Posterior cingulate gyrus (tissue), 11 donors: ENCODE measurements around the gene C16orf90.
A peak's percentile ranks its signal among the peaks of the same experiment; 100 is the strongest.

Source experiments
- DNase-seq, 10 donors: peaks; one replicate each; pipeline versions ENCODE4 v3.0.0 to v3.0.0-alpha.2; 2020 to 2021; ENCODE audit warnings: mixed read lengths in 3 of 10
- intact Hi-C: fragments of 100-400 bp; cut with DNase I; formaldehyde crosslinking; loops from one replicate; pipeline ENCODE4 v1.15.1; 2023

Gene C16orf90

GRCh38 chr16:3469736-3470135 is 25.6 kb downstream of the C16orf90 start:
- intact Hi-C loops, result no loop called here
- DNase-seq, result peak in 2 of 10 donors; percentile 40 to 59

GRCh38 chr16:3468501-3468900 is 26.8 kb downstream of the C16orf90 start:
- intact Hi-C loops, result no loop called here
- DNase-seq, result peak in 2 of 10 donors; percentile 24 to 59

- intact Hi-C loops, result no loop called here
- DNase-seq, result no peak
Observed at GRCh38 chr16:3467921-3468320, 27.4 kb downstream of the C16orf90 start.

GRCh38 chr16:3467182-3467581 is 28.1 kb downstream of the C16orf90 start:
- intact Hi-C loops, result no loop called here
- DNase-seq, result peak in 2 of 10 donors; percentile 38 to 45

GRCh38 chr16:3465911-3466584 is 29.2 kb downstream of the C16orf90 start:
- peak in 2 of 10 donors; percentile 87 to 88 for DNase-seq
- intact Hi-C loops, result no loop called here

- DNase-seq, result peak in 2 of 10 donors; percentile 37 to 57
- intact Hi-C loops, result no loop called here
Observed at GRCh38 chr16:3465301-3465700, 30.0 kb downstream of the C16orf90 start.

- intact Hi-C loops, result no loop called here
- DNase-seq, result peak in 1 of 10 donors; percentile 47
Observed at GRCh38 chr16:3461151-3461550, 34.1 kb downstream of the C16orf90 start.

GRCh38 chr16:3460585-3460984 is 34.7 kb downstream of the C16orf90 start:
- DNase-seq, result peak in 1 of 10 donors; percentile 25
- intact Hi-C loops, result no loop called here

- peak in 1 of 10 donors; percentile 11 for DNase-seq
- intact Hi-C loops, result no loop called here
Observed at GRCh38 chr16:3460121-3460520, 35.2 kb downstream of the C16orf90 start.

- intact Hi-C loops, result loop anchor here (5.0 kb wide), 1 partner anchor 177 kb away; the partner anchor contains the start of gene ZNF263
- DNase-seq, result no peak
Observed at GRCh38 chr16:3459401-3460090, 35.7 kb downstream of the C16orf90 start.

- intact Hi-C loops, result loop anchor here (1.0 to 5.0 kb wide), 2 partner anchors 58 to 177 kb away; partner anchors contain the start of genes ZNF174, ZNF263 and ZSCAN32
- DNase-seq, result peak in 1 of 10 donors; percentile 50
Observed at GRCh38 chr16:3458852-3459361, 36.4 kb downstream of the C16orf90 start.

GRCh38 chr16:3458278-3458851 is 36.9 kb downstream of the C16orf90 start:
- intact Hi-C loops, result loop anchor here (1.0 to 5.0 kb wide), 2 partner anchors 57 to 176 kb away; partner anchors contain the start of genes ZNF174, ZNF263 and ZSCAN32
- DNase-seq, result peak in 2 of 10 donors; percentile 30 to 82

GRCh38 chr16:3457434-3458252 is 37.6 kb downstream of the C16orf90 start:
- intact Hi-C loops, result loop anchor here (1.0 to 5.0 kb wide), 5 partner anchors 43 to 175 kb away; partner anchors contain the start of genes TIGD7, ZNF174, ZNF263 and ZNF75A
- DNase-seq, result peak; percentile 77 to 98 (median 87)

- intact Hi-C loops, result loop anchor here (5.0 kb wide), 1 partner anchor 172 kb away; the partner anchor contains the start of gene ZNF263
- DNase-seq, result no peak
Observed at GRCh38 chr16:3454631-3455147, 40.6 kb downstream of the C16orf90 start.

GRCh38 chr16:3454093-3454492 is 41.2 kb downstream of the C16orf90 start:
- intact Hi-C loops, result no loop called here
- DNase-seq, result no peak

- intact Hi-C loops, result no loop called here
- DNase-seq, result no peak
Observed at GRCh38 chr16:3444032-3444388, 51.3 kb downstream of the C16orf90 start.
